A375 (cell line): Measurements from ENCODE around the gene TAGLN. TPM values are rescaled to one million over a fixed set of nuclear protein-coding genes. Genes with fewer than 3 reads are reported as not detected.

Experiments used
- total RNA-seq: library from RNA; depleted of rRNA; stranded (reverse); fragments of >200 nt; shearing (Covaris generic); gene quantifications from 2 replicates; pipeline ENCODE4 v1.2.3, GENCODE V29; 2014; rRNA removed

The TAGLN gene
- total RNA-seq = 4.1 and 7.0 TPM in 2 replicates

GRCh38 chr11:117199053-117199915 lies at the start of gene TAGLN:
Gene TAGLN (plus strand): TSS chr11:117199370. CDS start chr11:117203014, 3,644 bp downstream.

GRCh38 chr11:117178210-117179034 lies 20.7 kb upstream of the TAGLN start, which contains the start of gene SIDT2:
Gene SIDT2 (plus strand): TSS chr11:117178743. CDS start chr11:117179264, 521 bp downstream.

GRCh38 chr11:117231842-117232091 lies 32.6 kb downstream of the TAGLN start, which contains the start of gene PCSK7:
Gene PCSK7 (minus strand): TSS chr11:117232073. CDS start chr11:117229844, 2,229 bp downstream.

GRCh38 chr11:117232092-117232878 lies 33.1 kb downstream of the TAGLN start, which contains the start of gene RNF214:
Gene RNF214 (plus strand): TSS chr11:117232671. CDS start chr11:117234273, 1,602 bp downstream.

Other genes starting within 250 kb of the TAGLN start
- 12.2 and 13.6 TPM in 2 replicates for gene SIK3, start 100.9 kb upstream of the TAGLN start, total RNA-seq
- 80.2 and 112 TPM in 2 replicates for gene PAFAH1B2, start 55.1 kb upstream of the TAGLN start, total RNA-seq
- 13.7 and 21.2 TPM in 2 replicates for gene SIDT2, start 20.6 kb upstream of the TAGLN start, total RNA-seq
- gene PCSK7, start 32.7 kb downstream of the TAGLN start, total RNA-seq = 41.5 and 46.0 TPM in 2 replicates
- 10.9 and 12.3 TPM in 2 replicates for gene RNF214, start 33.3 kb downstream of the TAGLN start, total RNA-seq
- gene BACE1-AS, start 92.0 kb downstream of the TAGLN start, total RNA-seq = 3.3 and 4.1 TPM in 2 replicates
- gene BACE1, start 116.9 kb downstream of the TAGLN start, total RNA-seq = 17.3 and 25.3 TPM in 2 replicates
- 57.0 and 66.1 TPM in 2 replicates for gene CEP164, start 128.5 kb downstream of the TAGLN start, total RNA-seq